ENCODE data around the gene PDE4D.

PDE4D gene

GRCh38 chr5:58925627-58926540, 967.6 kb downstream of the PDE4D start:
- DNase-seq (ENCODE audit: low read depth): no peak

- no peak for DNase-seq (ENCODE audit: low read depth)
These were observed 969.2 kb downstream of the PDE4D start for GRCh38 chr5:58924306-58924705.

GRCh38 chr5:58923355-58923754, 970.2 kb downstream of the PDE4D start:
- DNase-seq (ENCODE audit: low read depth): no peak

- DNase-seq (ENCODE audit: low read depth): no peak
These were observed 970.9 kb downstream of the PDE4D start for GRCh38 chr5:58922461-58923171.

GRCh38 chr5:58921159-58921558, 972.4 kb downstream of the PDE4D start:
- DNase-seq (ENCODE audit: low read depth): no peak

- no peak for DNase-seq (ENCODE audit: low read depth)
These were observed 973.7 kb downstream of the PDE4D start for GRCh38 chr5:58919833-58920232.

All from activated T-helper 9 cell treated with anti-CD3 and anti-CD28 coated beads, Interleukin-2, amount 50 U/mL, for 16 hours (primary cell).